GM19043 (cell line): Measurements from ENCODE around the gene DPF3.

ENCODE experiments used
- ATAC-seq: cut with Tn5 transposase; IDR thresholded peaks from one replicate; pipeline ENCODE4 v1.9.1; 2021; ENCODE audit warnings: low read depth; ENCODE audit not compliant: unreplicated experiment

DPF3 gene

GRCh38 chr14:72802588-72802946 lies 91.3 kb downstream of the DPF3 start:
- no peak for ATAC-seq

DNA sequence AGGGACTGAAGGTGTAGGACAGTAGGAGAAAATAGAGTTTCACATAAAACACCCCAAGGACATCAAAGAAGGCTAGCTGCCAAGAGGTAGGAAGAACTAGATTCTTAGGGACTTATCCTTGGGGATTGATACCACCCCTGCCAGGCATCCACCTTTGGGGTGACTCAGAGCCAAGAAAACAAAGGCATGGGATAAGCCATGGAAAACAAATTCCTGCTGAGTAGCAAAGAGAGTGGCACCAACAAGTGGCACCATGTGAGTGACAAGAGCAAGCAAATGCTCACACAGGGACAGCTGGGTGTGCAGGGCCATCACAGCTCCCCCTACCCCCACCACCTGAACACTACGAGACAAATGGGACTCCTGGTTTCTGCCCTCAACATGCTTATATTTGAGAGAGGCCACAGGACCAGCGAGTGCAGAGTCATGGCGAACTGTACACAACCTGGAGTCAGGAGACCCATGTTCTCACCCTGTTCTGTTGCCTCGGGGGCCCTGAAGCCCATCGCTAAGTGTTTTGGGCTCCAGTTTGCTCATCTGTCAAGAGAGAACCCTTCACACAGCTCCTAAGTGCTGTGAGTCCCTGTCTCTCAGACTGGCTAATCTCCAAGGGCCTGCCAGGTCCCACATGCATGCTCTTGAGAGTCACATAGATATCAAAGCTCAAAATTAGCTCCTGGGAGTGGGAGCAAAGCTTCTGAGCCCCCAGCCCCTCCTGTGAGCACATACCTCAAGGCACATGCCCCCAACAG lies 91.9 kb downstream of the DPF3 start:
- no peak for ATAC-seq

- ATAC-seq: no peak
Measured at GRCh38 chr14:72801381-72801812, 92.5 kb downstream of the DPF3 start.

- no peak for ATAC-seq
Measured at GRCh38 chr14:72800848-72801370, 93.0 kb downstream of the DPF3 start.

DNA sequence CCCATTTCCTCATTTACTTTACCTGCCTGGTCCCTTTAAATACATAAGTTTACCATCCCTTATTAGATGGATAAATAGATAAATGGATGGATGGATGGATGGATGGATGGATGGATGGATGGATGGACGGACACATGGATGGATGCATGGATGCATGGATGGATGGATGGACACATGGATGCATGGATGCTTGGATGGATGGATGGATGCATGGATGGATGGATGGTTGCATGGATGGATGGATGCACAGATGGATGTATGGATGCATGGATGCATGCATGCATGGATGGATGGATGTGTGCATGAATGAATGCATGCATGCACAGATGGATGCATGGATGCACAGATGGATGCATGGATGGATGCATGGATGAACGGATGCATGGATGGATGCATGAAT lies 93.6 kb downstream of the DPF3 start:
- ATAC-seq: no peak

DNA sequence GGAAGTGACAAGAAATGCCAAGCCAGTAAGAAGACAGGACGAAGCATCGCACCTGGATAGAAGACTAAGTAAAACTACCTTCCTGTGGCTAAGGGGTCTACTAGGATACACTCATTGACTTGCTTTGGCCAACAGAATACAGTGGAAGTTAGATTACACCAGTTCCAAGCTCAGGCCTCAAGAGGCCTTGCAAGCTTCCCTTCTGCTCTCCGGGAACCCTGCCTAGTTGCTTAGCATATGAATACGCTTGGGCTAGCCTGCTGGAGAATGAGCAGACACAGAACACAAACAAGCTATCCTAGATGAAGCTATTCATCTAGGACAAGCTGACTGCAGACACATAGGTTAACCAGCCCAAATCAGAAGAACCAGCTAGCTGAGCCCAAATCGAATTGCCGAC lies 97.0 kb downstream of the DPF3 start:
- ATAC-seq: no peak

- ATAC-seq: no peak
Measured at GRCh38 chr14:72793156-72793939, 100.6 kb downstream of the DPF3 start.

DNA sequence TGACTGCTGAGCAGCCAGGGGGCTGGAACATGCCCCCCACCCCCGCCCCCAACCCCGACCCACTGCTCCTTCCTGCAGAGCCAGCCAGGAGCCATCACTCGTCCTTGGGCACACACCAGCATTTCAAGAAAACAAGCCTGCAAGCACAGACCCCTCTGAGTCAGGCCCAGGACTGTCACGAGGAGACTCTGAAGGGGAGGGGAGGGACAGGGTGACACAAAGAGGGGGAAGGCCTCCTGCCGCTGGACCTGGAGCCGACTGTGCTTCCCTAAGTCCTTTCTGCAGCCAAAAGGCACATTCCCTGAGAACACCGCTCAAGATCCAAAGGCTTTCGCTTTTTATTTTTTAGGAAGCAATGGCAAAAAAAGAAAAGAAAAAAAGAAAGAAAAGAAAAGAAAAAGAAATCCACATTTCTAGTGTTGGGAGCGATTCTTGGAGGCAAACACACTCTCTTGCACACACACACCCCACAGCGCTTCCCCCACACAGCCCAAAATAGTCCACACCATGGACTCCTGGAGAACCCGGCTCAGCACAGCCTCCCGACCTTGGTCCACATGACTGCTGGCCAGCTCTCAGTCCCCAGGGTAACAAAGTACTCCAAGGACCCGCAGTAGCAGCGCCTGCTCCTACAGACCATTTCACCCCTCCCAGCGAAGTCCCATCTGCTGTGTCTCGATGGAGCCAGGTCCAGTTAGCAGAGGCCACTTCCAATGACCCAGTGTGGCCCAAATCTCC lies 101.7 kb downstream of the DPF3 start:
- ATAC-seq: no peak

GRCh38 chr14:72790887-72791566 lies 102.9 kb downstream of the DPF3 start:
- ATAC-seq: no peak

GRCh38 chr14:72788972-72789728 lies 104.8 kb downstream of the DPF3 start:
- ATAC-seq: no peak

DNA sequence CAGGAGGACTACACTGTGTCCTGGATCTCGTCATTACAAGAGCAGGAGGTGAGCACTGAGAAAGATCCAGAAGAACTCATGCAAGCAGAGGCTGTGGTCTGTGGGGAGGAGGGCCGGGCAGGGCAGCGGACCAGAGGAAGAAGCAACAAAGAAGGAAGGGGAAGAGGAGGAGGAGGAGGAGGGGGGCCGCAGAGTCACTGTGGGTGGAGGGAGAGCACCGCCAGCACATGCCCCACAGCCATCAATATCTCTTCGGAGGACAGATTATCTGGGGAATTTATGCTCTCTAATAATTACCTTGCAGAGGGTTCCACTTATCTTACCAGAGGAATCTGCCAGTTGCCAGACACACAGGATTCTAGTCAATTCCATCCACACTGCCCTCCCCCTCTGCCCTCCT lies 105.6 kb downstream of the DPF3 start:
- ATAC-seq: no peak

DNA sequence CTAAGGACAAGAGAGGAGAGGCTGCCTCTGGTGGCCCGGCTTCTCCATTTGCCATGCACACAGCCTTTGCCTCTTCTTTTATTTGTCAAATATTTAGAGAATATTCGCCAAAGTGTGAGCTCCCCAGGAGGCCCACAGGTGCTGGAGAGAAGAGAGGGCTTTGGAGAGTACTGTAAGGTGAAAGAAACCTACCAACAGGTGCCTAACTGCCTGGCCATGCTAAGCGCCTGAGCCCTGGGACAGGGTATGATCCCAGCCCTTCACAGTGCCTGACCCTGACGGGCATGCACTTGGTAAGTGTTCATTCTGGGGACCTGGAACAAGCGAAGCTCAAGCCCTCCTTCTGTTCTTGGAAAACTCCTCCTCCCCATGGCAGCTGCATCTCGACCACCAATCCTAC lies 106.1 kb downstream of the DPF3 start:
- ATAC-seq: no peak

DNA sequence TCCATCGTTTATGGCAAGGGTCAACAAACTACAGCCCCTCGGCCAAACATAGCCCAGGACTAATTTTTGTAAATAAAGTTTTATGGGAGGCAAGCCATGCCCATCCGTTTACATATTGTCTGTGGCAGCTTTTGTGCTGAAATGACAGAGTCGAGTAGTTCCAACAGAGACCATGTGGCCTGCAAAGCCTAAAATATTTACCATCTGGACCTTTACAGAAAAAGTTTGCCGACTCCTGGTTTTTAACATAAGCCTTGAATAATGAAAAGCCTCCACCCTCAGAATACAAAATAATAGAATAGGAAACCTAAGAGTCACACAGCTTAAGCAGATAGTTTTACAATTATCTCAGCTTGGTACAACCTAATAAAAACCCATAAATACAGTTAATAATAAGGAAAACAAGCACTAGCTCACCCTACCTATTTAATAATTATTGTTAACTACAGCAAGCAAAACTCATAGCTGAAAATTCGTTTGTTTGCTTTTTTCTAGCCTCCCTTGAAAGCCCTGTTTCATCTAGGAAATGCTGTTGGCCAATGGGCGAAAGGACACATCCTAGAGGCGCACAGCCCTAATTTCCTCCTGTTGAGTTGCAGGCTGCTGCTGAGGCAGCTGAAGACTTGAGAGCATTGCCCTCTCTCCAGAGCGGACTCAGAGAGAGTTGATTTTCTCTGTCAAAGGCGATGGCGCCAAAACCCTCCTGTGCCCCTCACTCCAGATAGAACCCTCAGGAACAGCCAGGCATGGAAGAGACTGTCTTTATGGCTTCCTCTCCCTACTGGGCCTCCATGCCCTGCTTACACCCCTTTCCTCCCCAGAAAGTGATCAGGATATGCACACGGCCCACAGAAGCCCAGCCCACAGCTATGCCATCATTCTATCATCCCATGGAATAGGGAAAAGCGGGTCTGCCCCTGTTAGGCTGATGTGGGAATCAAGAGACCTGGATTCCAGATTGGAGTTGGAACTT lies 107.2 kb downstream of the DPF3 start:
- no peak for ATAC-seq

DNA sequence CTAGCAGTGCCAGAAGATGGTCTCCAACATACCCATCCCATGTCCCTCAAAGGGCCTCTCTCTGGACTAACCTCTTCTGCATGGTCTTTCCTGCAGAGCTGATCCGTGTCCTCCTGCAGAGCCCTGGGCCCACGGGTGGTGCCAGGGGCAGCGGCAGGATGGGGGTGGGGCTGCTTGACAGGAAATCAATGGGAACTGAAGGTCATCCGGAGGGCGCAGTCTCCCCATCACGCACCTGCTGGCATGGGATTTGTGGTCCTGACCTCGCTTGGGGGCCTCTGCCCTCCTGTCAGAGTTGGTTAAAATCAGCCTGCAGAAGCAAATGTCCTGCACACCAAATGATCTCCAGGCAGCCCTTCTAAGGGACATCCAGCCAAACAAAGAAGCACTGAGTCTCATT lies 110.2 kb downstream of the DPF3 start:
- no peak for ATAC-seq

GRCh38 chr14:72782817-72783216 lies 111.1 kb downstream of the DPF3 start:
- ATAC-seq: no peak

- no peak for ATAC-seq
Measured at GRCh38 chr14:72781561-72782508, 112.1 kb downstream of the DPF3 start.

DNA sequence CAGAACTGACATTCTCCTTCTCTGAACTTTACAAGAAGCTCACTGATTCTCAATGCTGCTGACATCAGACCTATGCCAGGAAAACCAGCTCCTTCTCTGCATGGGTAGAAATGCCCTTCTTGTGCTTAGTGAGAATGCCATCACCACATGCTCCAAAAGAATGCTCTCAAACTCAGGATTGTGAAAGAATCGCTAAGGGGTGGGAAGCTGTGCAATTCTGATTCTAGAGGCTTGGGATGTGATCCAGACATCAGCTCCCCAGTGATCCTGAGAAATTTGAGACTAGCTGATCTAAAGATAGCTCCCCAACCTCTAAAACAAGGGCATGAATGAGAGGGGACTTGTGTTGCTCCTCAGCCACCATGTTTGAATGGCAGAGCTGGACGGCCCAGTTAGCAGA lies 113.2 kb downstream of the DPF3 start:
- ATAC-seq: no peak

GRCh38 chr14:72779679-72780078 lies 114.2 kb downstream of the DPF3 start:
- ATAC-seq: no peak
